Measurements from ENCODE around the gene MAFF.
"Not testable (repeated sequence)": the region's sequence is repeated elsewhere in the genome, so short reads cannot be mapped to it uniquely, and the experiment has no call there.

MAFF gene

GRCh38 chr22:38177926-38178604 lies 23.7 kb upstream of the MAFF start:
- no peak for DNase-seq

GRCh38 chr22:38178605-38178937 lies 23.2 kb upstream of the MAFF start:
- DNase-seq, result not testable (repeated sequence)

GRCh38 chr22:38180841-38181452 lies 20.8 kb upstream of the MAFF start:
- DNase-seq, result no peak

- peak; percentile 94 for DNase-seq
Measured at GRCh38 chr22:38181453-38182200, 20.2 kb upstream of the MAFF start, which contains the start of gene PLA2G6. Gene PLA2G6 (minus strand): TSS chr22:38181830. CDS start chr22:38169426, 12,404 bp downstream.

GRCh38 chr22:38184788-38185187 lies 17.0 kb upstream of the MAFF start:
- no peak for DNase-seq

GRCh38 chr22:38186429-38186828 lies 15.4 kb upstream of the MAFF start:
- DNase-seq, result no peak

- no peak for DNase-seq
Measured at GRCh38 chr22:38187413-38188212, 14.2 kb upstream of the MAFF start.

GRCh38 chr22:38189104-38189503 lies 12.7 kb upstream of the MAFF start:
- no peak for DNase-seq

- no peak for DNase-seq
Measured at GRCh38 chr22:38190581-38190980, 11.2 kb upstream of the MAFF start.

GRCh38 chr22:38191055-38191454 lies 10.7 kb upstream of the MAFF start:
- DNase-seq, result no peak

- DNase-seq, result no peak
Measured at GRCh38 chr22:38191731-38192474, 9.9 kb upstream of the MAFF start.

GRCh38 chr22:38192475-38192863 lies 9.3 kb upstream of the MAFF start:
- DNase-seq, result no peak

GRCh38 chr22:38193580-38193979 lies 8.2 kb upstream of the MAFF start:
- no peak for DNase-seq

GRCh38 chr22:38196791-38197419 lies 4.9 kb upstream of the MAFF start:
- no peak for DNase-seq

GRCh38 chr22:38199826-38200559 lies 1.8 kb upstream of the MAFF start:
- no peak for DNase-seq

GRCh38 chr22:38201371-38201710 lies 453 bp upstream of the MAFF start:
- DNase-seq, result no peak

- peak; percentile 47 for DNase-seq
Measured at GRCh38 chr22:38202437-38203089, 769 bp downstream of the MAFF start.

- no peak for DNase-seq
Measured at GRCh38 chr22:38203090-38203810, 1.5 kb downstream of the MAFF start.

GRCh38 chr22:38203855-38204514 lies 2.2 kb downstream of the MAFF start:
- no peak for DNase-seq

- no peak for DNase-seq
Measured at GRCh38 chr22:38204784-38205183, 3.0 kb downstream of the MAFF start.

All from stimulated activated CD4-positive, alpha-beta T cell treated with anti-CD3 and anti-CD28 coated beads, Interleukin-12 subunit alpha, Interleukin-12 subunit beta, amount 100 ng/mL, for 4 hours (primary cell).